GM03348 (cell line): ENCODE measurements around the gene LRRN2.
"Not testable (repeated sequence)": the region's sequence is repeated elsewhere in the genome, so short reads cannot be mapped to it uniquely, and the experiment has no call there.

Experiments
- DNase-seq: peaks from one replicate; pipeline ENCODE4 v3.0.0; 2012; ENCODE audit warnings: low spot score

Gene LRRN2

DNA sequence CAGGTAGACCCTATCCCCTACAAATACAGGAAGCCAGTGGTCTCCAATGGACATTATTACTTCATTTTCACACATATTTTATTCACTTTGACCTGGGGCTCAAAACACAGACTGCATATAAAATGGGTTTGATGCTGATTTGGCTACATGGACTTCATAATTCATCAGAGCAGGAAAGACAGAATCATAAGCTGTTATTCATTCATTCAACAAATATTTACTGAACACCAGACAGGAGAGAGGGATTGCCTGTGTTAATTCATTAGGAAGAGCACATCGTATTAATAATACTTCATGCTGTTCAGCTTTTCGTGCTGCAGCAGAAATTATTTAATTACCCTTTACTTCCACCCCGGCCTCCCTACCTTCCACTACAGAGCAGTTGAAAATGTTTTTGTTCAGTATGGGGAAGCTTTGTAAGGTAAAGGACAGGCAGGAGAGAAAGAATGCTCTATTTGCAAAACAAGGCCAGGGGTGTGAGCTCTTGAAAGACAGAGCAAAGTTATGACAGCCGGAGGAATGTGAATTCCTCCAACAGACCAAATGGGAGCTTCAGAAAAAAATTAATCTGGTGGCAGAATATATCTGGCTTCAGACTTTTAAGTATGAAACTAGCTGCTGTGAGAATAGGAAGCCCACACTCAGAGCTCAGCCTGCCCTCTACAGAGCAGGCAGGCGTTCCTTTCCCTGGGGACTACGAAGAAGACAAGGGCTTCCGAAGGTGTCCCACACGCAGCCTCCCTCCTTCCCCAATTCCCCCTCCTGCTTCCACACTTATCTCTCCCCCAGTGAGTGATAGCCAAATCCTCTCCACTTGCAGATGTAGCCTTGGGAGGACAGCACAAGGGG, 111.3 kb downstream of the LRRN2 start:
- DNase-seq = peak; percentile 27

DNA sequence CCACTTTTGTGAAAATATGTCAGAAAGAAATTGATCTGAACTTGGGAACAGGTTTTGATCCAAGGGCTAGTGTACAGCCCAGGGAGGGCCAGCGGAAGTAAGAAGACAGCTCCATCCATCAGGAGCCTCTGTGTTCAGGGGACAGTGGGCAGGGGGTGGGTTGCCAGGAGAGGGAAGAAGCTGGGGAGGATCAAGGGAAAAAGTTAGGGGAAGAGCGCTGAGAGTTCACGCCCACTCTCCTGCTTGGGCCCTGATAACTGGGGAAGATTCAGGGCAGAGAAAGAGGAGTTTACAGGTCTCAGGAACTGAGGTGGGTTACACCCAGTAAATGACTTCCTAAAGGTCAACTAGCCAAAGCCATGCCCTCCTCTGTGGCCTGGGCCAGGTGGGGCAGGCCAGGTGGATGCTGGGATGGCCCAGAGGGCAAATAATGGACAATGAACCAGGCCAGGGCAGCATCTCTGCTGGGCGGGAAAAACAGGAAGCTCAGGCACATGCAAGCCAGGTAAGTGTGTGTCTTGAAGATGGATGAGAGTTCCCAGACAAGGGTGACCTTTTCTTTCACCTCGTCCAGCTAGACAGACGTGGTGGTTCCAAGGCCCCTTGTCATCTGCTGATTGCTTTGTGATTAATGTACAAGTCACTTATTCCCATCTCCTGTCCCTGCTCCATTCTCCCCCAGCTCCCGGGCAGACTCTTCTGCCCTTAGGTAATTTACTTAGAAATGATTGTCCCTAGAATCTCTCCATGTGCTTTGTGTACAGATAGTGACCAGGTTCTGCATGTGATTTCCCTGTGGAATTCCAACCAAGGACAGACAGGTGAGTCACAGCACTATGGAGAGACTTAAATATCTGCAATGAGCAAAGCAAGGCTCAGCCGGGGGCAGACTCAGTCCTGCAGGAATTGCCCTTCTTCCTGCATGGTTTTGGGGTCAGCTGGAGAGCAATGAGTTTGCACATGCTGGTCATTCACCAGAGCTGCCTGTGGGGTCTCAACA, 112.3 kb downstream of the LRRN2 start:
- no peak for DNase-seq

DNA sequence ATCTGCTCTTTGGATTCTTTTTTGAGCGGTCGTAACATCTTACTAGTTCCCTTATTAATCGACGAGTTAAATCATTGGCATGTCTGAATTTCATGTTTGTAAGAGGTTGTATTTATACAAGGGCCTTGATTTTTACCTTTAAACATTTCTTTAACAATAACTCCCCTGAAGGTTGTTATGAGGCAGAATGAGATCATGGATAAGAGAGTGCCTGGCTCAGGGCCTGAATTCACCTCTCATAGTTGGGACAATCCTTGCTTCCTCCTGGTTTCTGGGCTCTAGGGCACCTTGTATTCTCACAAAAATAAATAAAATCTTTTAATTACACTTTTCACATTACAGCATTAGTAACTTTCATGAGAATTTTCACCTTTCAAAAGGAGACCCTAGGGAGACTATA, 113.9 kb downstream of the LRRN2 start:
- DNase-seq = no peak

DNA sequence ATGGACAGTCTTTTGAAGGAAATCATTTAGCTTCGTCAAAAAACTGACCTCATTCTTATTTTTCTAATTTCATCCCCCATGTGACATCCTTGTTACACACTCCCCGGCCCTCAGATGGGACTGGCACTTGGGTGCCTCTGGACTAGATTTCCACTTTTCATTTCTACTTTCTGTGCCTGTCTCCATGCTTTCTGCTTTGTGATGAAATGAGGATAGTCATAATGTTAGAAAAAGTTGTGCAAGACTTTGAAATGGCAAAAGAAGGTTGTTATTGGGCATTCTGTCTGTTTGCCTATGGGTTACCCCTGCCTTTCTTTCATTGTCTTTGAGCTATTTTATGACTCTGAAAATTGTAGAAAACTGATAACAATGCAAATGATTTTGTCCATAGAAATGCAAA, 114.4 kb downstream of the LRRN2 start:
- DNase-seq = no peak

DNA sequence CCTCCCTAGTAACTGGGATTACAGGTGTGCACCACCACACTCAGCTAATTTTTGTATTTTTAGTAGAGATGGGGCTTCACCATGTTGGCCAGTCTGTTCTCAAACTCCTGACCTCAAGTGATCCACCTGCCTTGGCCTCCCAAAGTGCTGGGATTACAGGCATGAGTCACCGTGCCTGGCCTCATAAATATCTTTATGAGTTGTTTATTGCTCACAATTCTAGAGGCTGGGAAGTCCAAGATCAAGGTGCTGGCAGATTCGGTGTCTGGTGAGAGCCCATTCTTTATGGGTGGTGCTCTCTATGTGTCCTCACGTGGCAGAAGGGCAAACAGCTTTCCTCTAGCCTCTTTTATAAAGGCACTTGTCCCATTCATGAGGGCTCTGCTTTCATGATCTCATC, 115.5 kb downstream of the LRRN2 start:
- not testable (repeated sequence) for DNase-seq

DNA sequence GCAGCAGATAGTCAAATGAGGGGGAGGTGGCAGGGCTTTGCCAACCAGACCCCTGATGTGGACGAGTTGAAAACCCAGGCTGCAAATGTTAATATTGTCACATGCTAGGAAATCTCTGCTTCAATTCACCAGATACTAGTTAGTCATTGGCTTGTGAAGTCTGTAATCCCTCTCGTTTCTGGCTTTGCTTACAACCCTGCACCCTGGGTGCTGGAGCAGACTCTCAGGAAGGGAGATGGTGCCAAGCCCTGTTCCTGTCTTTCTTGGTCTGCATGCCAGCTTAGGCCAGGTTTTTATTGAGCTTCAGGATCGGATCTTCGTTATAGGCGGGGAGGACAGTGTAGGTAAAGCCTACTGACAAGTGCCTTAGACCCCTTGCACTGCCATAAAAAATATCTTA, 116.1 kb downstream of the LRRN2 start:
- DNase-seq = no peak

DNA sequence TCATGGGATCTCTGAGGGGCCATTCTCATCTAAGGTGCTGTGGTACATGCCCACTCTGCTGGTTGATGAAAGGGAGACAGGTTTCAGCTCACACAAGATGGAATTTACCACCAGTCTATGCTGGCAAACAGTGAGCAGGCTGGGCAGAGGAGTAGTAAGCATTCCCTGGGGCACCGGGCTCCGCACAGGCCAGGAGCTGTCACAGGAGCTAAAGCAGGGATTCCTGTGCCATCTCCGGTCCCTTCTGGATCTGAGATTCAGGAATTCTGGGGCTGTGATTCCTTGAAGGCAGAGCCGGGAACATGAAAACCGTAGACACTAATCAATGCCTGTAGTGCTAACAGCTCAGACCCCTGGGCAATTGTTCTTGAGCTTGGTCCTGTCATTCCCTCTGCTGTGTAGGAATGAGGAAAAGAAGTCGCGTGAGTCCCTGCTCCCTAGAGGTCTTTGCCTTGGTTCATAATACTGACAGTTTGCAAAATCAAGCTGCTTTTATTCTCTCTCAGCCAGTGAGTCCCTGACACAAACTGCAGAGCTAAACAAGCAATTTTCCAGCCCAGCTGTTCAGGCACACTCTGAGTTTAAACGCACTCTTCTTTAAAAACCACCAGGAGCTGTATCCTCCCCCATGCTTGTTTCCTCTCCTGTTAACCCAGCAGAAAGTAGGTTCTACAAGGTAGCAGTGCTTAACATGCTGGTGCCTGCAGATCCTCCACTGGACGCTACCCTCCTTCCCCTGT, 116.8 kb downstream of the LRRN2 start:
- DNase-seq = no peak
